ENCODE results near the gene ERH.

The ERH gene

DNA sequence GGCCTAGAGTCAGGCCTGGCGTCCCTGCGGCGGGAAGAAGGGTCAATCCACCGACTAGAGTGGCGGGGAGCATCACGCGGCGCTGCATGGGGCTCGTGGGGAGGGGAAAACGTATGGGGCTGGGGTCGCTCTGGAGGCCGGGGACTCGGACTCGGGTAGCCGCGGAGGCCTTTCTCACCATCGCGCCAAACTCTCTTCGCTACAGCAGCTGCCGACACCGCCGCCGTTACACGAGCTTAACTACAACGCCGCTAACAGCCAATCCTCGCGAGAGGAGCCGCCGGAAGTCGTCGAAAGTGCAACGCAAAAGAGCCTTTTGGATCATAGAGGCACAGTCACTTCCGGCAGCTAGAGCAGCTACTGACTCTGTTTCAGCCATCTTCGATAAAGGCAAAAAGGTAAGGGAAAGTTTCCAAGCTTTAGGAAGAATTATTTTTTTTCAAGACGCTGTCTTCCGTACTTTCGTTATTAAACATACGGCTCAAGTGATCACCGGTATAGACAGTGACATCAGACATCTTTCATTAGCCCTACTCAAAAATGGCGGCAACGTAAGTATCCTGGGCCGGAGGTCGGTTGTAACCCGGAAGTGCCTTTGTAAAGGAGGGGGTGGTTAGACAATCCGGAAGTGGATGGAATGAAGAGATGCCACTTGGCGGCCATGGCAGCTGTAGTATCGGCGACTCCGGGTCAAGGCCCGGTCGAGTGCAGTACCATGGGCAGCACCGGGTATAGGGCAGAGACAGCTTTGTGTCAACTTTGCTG lies at the start of gene ERH, which contains the start of gene SLC39A9:
Gene ERH (minus strand): TSS at position 247 of the 765 bp plus-strand sequence. CDS start 66 bp downstream, at position 181.
Gene SLC39A9 (plus strand): TSS at position 640 of the 765 bp plus-strand sequence. CDS start 678 bp downstream, outside the sequence.
- Histone ChIP-seq H3K4me1 (ENCODE audit: control insufficient read depth in 1 of 2, insufficient read depth in 1 of 2, low read depth in 1 of 2, low read length in 1 of 2) (peaks cover 39% of the 10 kb centered on the region in 2 experiments), H3K4me3 (ENCODE audit: low read depth in 1 of 2, low read length in 1 of 2) (peak within 1 kb of the TSS; percentile 70 to 85), H3K27me3 (no peaks in the 10 kb centered on the region), H3K27ac (peak within 1 kb of the TSS; percentile 91), H3K9me3 (no peaks in the 10 kb centered on the region), H3K36me3 (peaks cover 25% of the 10 kb centered on the region)
- TF ChIP-seq, protein P1, sequence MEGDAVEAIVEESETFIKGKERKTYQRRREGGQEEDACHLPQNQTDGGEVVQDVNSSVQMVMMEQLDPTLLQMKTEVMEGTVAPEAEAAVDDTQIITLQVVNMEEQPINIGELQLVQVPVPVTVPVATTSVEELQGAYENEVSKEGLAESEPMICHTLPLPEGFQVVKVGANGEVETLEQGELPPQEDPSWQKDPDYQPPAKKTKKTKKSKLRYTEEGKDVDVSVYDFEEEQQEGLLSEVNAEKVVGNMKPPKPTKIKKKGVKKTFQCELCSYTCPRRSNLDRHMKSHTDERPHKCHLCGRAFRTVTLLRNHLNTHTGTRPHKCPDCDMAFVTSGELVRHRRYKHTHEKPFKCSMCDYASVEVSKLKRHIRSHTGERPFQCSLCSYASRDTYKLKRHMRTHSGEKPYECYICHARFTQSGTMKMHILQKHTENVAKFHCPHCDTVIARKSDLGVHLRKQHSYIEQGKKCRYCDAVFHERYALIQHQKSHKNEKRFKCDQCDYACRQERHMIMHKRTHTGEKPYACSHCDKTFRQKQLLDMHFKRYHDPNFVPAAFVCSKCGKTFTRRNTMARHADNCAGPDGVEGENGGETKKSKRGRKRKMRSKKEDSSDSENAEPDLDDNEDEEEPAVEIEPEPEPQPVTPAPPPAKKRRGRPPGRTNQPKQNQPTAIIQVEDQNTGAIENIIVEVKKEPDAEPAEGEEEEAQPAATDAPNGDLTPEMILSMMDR (IDR thresholded peaks at IDR 0.05) = no peak

DNA sequence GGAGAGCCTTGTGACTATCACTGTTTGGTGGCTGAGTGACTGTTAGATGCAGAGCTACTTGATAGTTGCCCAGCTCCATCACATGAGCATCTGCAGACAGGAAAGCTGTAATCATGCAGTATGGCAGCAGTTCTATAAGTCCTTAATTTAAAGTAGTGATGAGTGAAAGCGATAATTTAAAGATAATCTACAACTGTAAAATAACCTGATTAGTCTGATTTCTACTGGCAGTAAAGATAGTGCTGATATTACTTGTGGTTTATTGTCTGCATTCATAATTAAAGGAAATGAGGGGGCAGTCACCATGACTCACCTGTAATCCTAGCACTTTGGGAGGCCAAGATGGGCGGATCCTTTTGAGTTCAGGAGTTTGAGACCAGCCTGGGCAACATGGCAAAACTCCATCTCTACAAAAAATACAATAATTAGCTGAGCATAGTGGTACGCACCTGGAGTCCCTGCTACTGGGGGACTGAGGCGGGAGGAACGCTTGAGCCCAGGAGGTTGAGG lies 45.3 kb upstream of the ERH start:
- no peak overlapping the region for H3K27ac ChIP-seq
- H3K9me3 ChIP-seq = no peaks in the 10 kb centered on the region
- no peak overlapping the region for H3K4me3 ChIP-seq (ENCODE audit: low read depth in 1 of 2, low read length in 1 of 2)
- no peaks in the 10 kb centered on the region for H3K27me3 ChIP-seq
- TF ChIP-seq, protein P1 (IDR thresholded peaks at IDR 0.05) = no peak
- H3K36me3 ChIP-seq = peaks cover 26% of the 10 kb centered on the region
- peaks cover 28 to 30% of the 10 kb centered on the region in 2 experiments for H3K4me1 ChIP-seq (ENCODE audit: control insufficient read depth in 1 of 2, insufficient read depth in 1 of 2, low read depth in 1 of 2, low read length in 1 of 2)

- H3K4me3 ChIP-seq (ENCODE audit: low read depth in 1 of 2, low read length in 1 of 2) = no peak overlapping the region
- TF ChIP-seq, protein P1 (IDR thresholded peaks at IDR 0.05) = no peak
- H3K27ac ChIP-seq = no peak overlapping the region
- H3K36me3 ChIP-seq = peaks cover 26% of the 10 kb centered on the region
- H3K4me1 ChIP-seq (ENCODE audit: control insufficient read depth in 1 of 2, insufficient read depth in 1 of 2, low read depth in 1 of 2, low read length in 1 of 2) = peaks cover 28 to 30% of the 10 kb centered on the region in 2 experiments
- H3K27me3 ChIP-seq = no peaks in the 10 kb centered on the region
- H3K9me3 ChIP-seq = no peaks in the 10 kb centered on the region
These were observed 43.8 kb upstream of the ERH start for GRCh38 chr14:69441948-69442347.

- H3K27ac ChIP-seq = peak overlapping the region; percentile 82
- H3K36me3 ChIP-seq = peaks cover 26% of the 10 kb centered on the region
- peak overlapping the region; percentile 30 to 47 for H3K4me3 ChIP-seq (ENCODE audit: low read depth in 1 of 2, low read length in 1 of 2)
- H3K27me3 ChIP-seq = no peaks in the 10 kb centered on the region
- H3K9me3 ChIP-seq = no peaks in the 10 kb centered on the region
- H3K4me1 ChIP-seq (ENCODE audit: control insufficient read depth in 1 of 2, insufficient read depth in 1 of 2, low read depth in 1 of 2, low read length in 1 of 2) = peaks cover 28 to 30% of the 10 kb centered on the region in 2 experiments
- TF ChIP-seq, protein P1 (IDR thresholded peaks at IDR 0.05) = no peak
These were observed 41.6 kb upstream of the ERH start for GRCh38 chr14:69439521-69440270.

- Histone ChIP-seq H3K27ac (no peak overlapping the region), H3K4me3 (ENCODE audit: low read depth in 1 of 2, low read length in 1 of 2) (no peak overlapping the region), H3K9me3 (no peaks in the 10 kb centered on the region), H3K36me3 (no peaks in the 10 kb centered on the region), H3K4me1 (ENCODE audit: control insufficient read depth in 1 of 2, insufficient read depth in 1 of 2, low read depth in 1 of 2, low read length in 1 of 2) (peaks cover 9 to 13% of the 10 kb centered on the region in 2 experiments), H3K27me3 (no peaks in the 10 kb centered on the region)
- TF ChIP-seq, protein P1 (IDR thresholded peaks at IDR 0.05) = no peak
These were observed 34.3 kb upstream of the ERH start for GRCh38 chr14:69432364-69432763.

Data from neutrophil (primary cell).